TTC549 (cell line): ENCODE data around the gene ZFPM1.

Source experiments
- FAIRE-seq: peaks from 2 replicates; lab custom pipeline; 2012; peaks lifted over from hg19 to GRCh38; lab: Jason Lieb, UNC

ZFPM1 gene

GRCh38 chr16:88569985-88570690, 117.1 kb downstream of the ZFPM1 start, which contains the start of gene ZC3H18:
Gene ZC3H18 (plus strand): TSS chr16:88570403. CDS start chr16:88577124, 6,721 bp downstream.
- FAIRE-seq = no peak

GRCh38 chr16:88570691-88571092, 117.6 kb downstream of the ZFPM1 start:
- FAIRE-seq = no peak

- no peak for FAIRE-seq
These were observed 122.2 kb downstream of the ZFPM1 start for GRCh38 chr16:88575251-88575650.

GRCh38 chr16:88576307-88576706, 123.2 kb downstream of the ZFPM1 start:
- FAIRE-seq = no peak

- FAIRE-seq = no peak
These were observed 124.1 kb downstream of the ZFPM1 start for GRCh38 chr16:88577166-88577565.

GRCh38 chr16:88578446-88579313, 125.6 kb downstream of the ZFPM1 start:
- no peak for FAIRE-seq

GRCh38 chr16:88580371-88580770, 127.3 kb downstream of the ZFPM1 start:
- no peak for FAIRE-seq

- FAIRE-seq = no peak
These were observed 128.0 kb downstream of the ZFPM1 start for GRCh38 chr16:88581033-88581432.

GRCh38 chr16:88582912-88583575, 130.0 kb downstream of the ZFPM1 start:
- FAIRE-seq = no peak

- no peak for FAIRE-seq
These were observed 131.6 kb downstream of the ZFPM1 start for GRCh38 chr16:88584676-88585075.

- FAIRE-seq = no peak
These were observed 132.2 kb downstream of the ZFPM1 start for GRCh38 chr16:88585269-88585668.

- no peak for FAIRE-seq
These were observed 133.0 kb downstream of the ZFPM1 start for GRCh38 chr16:88585927-88586581.
